Activated T-helper 1 cell treated with anti-CD3 and anti-CD28 coated beads, Interleukin-12 subunit alpha, Interleukin-12 subunit beta, Interleukin-2, Interleukin-4 antibody, amounts not matched to agents 30 ng/mL and 10 ng/mL and 1 ng/mL, durations not matched to agents 14 hours and 24 hours and 36 hours (primary cell): ENCODE measurements around the gene GPR61. TPM values are rescaled to one million over a fixed set of nuclear protein-coding genes. Genes with fewer than 3 reads are reported as not detected.
A peak's percentile ranks its signal among the peaks of the same experiment; 100 is the strongest.

Experiments used
- DNase-seq: peaks from one replicate; pipeline ENCODE4 v3.0.0; 2021; ENCODE audit warnings: low spot score
- H3K27ac Mint-ChIP-seq: one replicate; pipeline ENCODE4 v1.8.0; 2021; ENCODE audit warnings: mild to moderate bottlenecking, mixed read lengths
- H3K27me3 Mint-ChIP-seq: one replicate; pipeline ENCODE4 v1.8.0; 2022; ENCODE audit warnings: mild to moderate bottlenecking, moderate library complexity, mixed read lengths; ENCODE audit not compliant: insufficient read depth
- H3K36me3 Mint-ChIP-seq: one replicate; pipeline ENCODE4 v1.8.0; 2021; ENCODE audit warnings: low read depth, mixed read lengths
- H3K4me1 Mint-ChIP-seq: one replicate; pipeline ENCODE4 v1.8.0; 2021; ENCODE audit warnings: low read depth, mixed read lengths
- H3K4me3 Mint-ChIP-seq: one replicate; pipeline ENCODE4 v1.8.0; 2021; ENCODE audit warnings: mild to moderate bottlenecking, moderate library complexity, mixed read lengths
- H3K9me3 Mint-ChIP-seq: one replicate; pipeline ENCODE4 v1.8.0; 2021; ENCODE audit warnings: mixed read lengths
- intact Hi-C: fragments of 100-400 bp; cut with micrococcal nuclease; formaldehyde crosslinking; loops from one replicate; pipeline ENCODE4 v1.15.1; 2024
- total RNA-seq: library from RNA; stranded (reverse); gene quantifications from 2 replicates; pipeline ENCODE4 v1.2.3, GENCODE V29; 2022

GPR61 gene
- total RNA-seq, 1 donor from 2014 or later, result not detected

DNA sequence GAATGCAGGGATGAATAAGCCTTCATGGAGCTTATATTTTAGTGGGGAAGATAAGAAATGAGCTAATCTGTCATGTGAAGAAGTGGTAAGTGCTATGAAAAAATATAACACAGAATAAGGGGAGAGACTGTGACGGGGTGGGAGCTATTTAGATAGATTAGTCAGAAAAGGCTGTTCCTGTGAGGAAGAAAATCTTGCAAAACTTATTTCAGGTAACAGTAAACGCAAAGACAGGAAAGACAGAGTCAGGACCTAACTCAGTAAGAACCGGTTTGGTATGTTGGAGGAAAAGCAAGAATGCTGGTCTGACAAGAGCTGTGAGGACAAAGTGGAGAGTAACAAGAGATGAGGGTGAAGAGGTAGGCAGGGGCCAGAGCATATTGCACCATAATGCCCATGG, 30.7 kb downstream of the GPR61 start:
- no peaks in the 10 kb centered on the region for H3K27me3 Mint-ChIP-seq
- DNase-seq, result no peak
- H3K4me3 Mint-ChIP-seq, result no peak overlapping the region
- peaks cover 2% of the 10 kb centered on the region for H3K36me3 Mint-ChIP-seq
- no peaks in the 10 kb centered on the region for H3K9me3 Mint-ChIP-seq
- H3K4me1 Mint-ChIP-seq, result peaks cover 28% of the 10 kb centered on the region
- intact Hi-C loops, result no loop called here
- no peak overlapping the region for H3K27ac Mint-ChIP-seq

DNA sequence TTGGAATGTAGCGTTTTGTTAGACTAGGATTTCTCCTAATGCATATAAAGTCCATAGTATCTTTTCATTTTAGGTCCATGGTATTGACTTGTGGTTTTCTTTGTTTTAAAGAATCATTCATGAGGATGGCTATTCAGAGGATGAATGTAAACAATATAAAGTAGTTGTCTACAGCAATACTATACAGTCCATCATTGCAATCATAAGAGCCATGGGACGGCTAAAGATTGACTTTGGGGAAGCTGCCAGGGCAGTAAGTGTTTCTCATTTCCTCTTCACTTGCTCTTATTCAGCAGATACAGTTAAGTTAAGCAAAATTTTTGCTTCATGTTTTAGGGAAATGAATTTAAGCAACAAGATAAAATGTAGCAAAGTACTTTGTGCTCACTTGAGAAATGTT, 34.1 kb downstream of the GPR61 start:
- Mint-ChIP-seq H3K4me1 (peaks cover 12% of the 10 kb centered on the region), H3K36me3 (peaks cover 12% of the 10 kb centered on the region)
- intact Hi-C loops, result no loop called here

DNA sequence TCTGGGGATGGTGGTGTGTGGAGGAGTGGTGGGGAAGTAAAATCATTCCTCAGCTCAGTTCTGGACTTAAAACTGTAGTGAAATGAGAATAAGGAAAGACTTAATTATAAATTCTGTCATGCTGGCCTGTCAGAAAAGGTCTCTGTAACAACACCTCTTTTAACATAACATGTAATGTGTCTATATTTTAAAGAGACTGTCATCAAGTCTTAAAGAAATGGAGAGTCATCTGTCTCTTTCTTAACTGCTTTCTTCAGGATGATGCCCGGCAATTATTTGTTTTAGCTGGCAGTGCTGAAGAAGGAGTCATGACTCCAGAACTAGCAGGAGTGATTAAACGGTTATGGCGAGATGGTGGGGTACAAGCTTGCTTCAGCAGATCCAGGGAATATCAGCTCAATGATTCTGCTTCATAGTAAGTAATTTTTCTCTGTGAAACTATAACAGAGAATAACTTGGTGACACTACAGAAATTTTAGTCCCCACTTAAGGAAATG, 39.3 kb downstream of the GPR61 start:
- no peak overlapping the region for H3K4me3 Mint-ChIP-seq
- H3K36me3 Mint-ChIP-seq, result peaks cover 39% of the 10 kb centered on the region
- H3K4me1 Mint-ChIP-seq, result peaks cover 6% of the 10 kb centered on the region
- no peaks in the 10 kb centered on the region for H3K27me3 Mint-ChIP-seq
- no peak for DNase-seq
- intact Hi-C loops, result no loop called here
- H3K27ac Mint-ChIP-seq, result peak overlapping the region; percentile 44
- no peaks in the 10 kb centered on the region for H3K9me3 Mint-ChIP-seq

More for the DNA sequence above, 34.1 kb downstream of the GPR61 start:
- DNase-seq, result no peak
- no peak overlapping the region for H3K4me3 Mint-ChIP-seq
- H3K27ac Mint-ChIP-seq, result peak overlapping the region; percentile 21
- H3K9me3 Mint-ChIP-seq, result no peaks in the 10 kb centered on the region
- no peaks in the 10 kb centered on the region for H3K27me3 Mint-ChIP-seq

DNA sequence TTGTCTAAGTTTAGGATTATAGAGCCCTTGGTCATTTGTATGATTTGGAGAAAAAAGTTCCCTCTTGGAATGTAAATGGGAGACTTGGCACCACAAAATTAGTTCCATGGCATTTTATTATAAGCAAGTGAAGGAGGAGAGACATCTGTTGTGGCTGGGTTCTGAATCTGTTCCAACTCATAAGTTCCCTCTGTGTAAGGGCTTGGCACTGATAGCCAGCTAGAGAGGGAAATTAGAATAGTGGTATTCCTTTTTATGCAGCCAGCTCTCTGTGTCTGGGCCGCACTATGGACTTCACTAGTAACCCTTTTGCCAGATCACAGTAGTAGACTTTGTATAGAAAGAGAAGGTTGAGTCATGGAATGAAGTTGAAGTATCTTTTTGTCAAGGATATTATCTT, 39.8 kb downstream of the GPR61 start:
- peaks cover 43% of the 10 kb centered on the region for H3K36me3 Mint-ChIP-seq
- intact Hi-C loops, result no loop called here

DNA sequence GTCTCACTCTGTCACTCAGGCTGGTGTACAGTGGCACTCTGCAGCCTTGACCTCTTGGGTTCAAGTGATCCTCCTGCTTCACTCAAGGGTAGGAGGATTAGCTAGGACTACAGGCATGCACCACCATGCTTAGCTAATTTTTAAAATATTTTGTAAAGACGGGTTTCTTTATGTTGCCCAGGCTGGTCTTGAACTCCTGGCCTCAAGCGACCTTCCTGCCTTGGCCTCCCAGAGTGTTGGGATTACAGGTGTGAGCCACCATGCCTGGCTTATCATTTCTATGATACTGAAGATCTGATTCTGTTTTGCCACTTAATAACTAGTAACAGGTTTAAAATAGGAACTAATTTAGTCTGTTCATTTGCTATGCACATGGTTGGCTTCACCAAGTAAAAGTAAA, 42.3 kb downstream of the GPR61 start:
- Mint-ChIP-seq H3K27ac (no peak overlapping the region), H3K4me3 (no peak overlapping the region), H3K9me3 (no peaks in the 10 kb centered on the region), H3K27me3 (no peaks in the 10 kb centered on the region), H3K36me3 (peaks cover 54% of the 10 kb centered on the region), H3K4me1 (peaks cover 6% of the 10 kb centered on the region)
- no peak for DNase-seq
- intact Hi-C loops, result no loop called here

More for the DNA sequence above, 39.8 kb downstream of the GPR61 start:
- Mint-ChIP-seq H3K4me1 (peaks cover 6% of the 10 kb centered on the region), H3K27ac (no peak overlapping the region), H3K4me3 (no peak overlapping the region), H3K9me3 (no peaks in the 10 kb centered on the region), H3K27me3 (no peaks in the 10 kb centered on the region)
- DNase-seq, result no peak

GRCh38 chr1:109584766-109585165, 45.1 kb downstream of the GPR61 start:
- intact Hi-C loops, result no loop called here
- H3K4me1 Mint-ChIP-seq, result peaks cover 7% of the 10 kb centered on the region
- peaks cover 62% of the 10 kb centered on the region for H3K36me3 Mint-ChIP-seq
- H3K9me3 Mint-ChIP-seq, result no peaks in the 10 kb centered on the region
- no peak overlapping the region for H3K27ac Mint-ChIP-seq
- DNase-seq, result no peak
- no peaks in the 10 kb centered on the region for H3K27me3 Mint-ChIP-seq
- H3K4me3 Mint-ChIP-seq, result no peak overlapping the region

- peaks cover 58% of the 10 kb centered on the region for H3K36me3 Mint-ChIP-seq
- no peak for DNase-seq
- H3K4me1 Mint-ChIP-seq, result peaks cover 7% of the 10 kb centered on the region
- no peaks in the 10 kb centered on the region for H3K9me3 Mint-ChIP-seq
- no peak overlapping the region for H3K4me3 Mint-ChIP-seq
- intact Hi-C loops, result no loop called here
- H3K27me3 Mint-ChIP-seq, result no peaks in the 10 kb centered on the region
- H3K27ac Mint-ChIP-seq, result no peak overlapping the region
Observed at GRCh38 chr1:109586055-109586454, 46.4 kb downstream of the GPR61 start.

GRCh38 chr1:109589177-109589576, 49.5 kb downstream of the GPR61 start:
- Mint-ChIP-seq H3K4me3 (no peak overlapping the region), H3K4me1 (peaks cover 7% of the 10 kb centered on the region), H3K36me3 (peaks cover 58% of the 10 kb centered on the region)

GRCh38 chr1:109589679-109590078, 50.0 kb downstream of the GPR61 start:
- no peaks in the 10 kb centered on the region for H3K27me3 Mint-ChIP-seq
- no peaks in the 10 kb centered on the region for H3K9me3 Mint-ChIP-seq
- no peak for DNase-seq
- peaks cover 7% of the 10 kb centered on the region for H3K4me1 Mint-ChIP-seq
- intact Hi-C loops, result no loop called here
- no peak overlapping the region for H3K27ac Mint-ChIP-seq
- peaks cover 55% of the 10 kb centered on the region for H3K36me3 Mint-ChIP-seq
- no peak overlapping the region for H3K4me3 Mint-ChIP-seq

More at GRCh38 chr1:109589177-109589576, 49.5 kb downstream of the GPR61 start:
- no peaks in the 10 kb centered on the region for H3K27me3 Mint-ChIP-seq
- no peaks in the 10 kb centered on the region for H3K9me3 Mint-ChIP-seq
- intact Hi-C loops, result no loop called here
- H3K27ac Mint-ChIP-seq, result peak overlapping the region; percentile 32
- no peak for DNase-seq

DNA sequence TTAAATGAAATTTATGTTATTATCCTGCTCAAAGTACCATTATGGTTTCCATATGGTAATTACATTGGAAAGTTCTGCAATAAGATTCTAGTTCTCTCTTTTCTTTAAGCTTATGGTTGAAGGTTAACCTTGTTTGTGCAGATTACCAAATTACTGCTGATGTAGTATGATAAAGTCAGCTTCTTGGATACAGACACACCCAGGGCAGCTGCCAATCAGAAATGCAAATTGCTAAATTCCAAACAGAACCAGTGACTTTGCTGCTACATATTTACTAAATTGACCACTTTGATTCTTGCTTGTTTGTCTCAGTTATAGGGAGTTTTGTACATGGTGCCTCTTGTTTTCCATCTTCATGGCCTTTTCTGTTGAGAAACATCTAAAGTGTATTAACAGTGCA, 53.2 kb downstream of the GPR61 start:
- intact Hi-C loops, result no loop called here
- no peak for DNase-seq
- H3K27me3 Mint-ChIP-seq, result no peaks in the 10 kb centered on the region
- H3K36me3 Mint-ChIP-seq, result peaks cover 41% of the 10 kb centered on the region
- no peak overlapping the region for H3K27ac Mint-ChIP-seq
- no peak overlapping the region for H3K4me3 Mint-ChIP-seq
- H3K4me1 Mint-ChIP-seq, result peaks cover 7% of the 10 kb centered on the region
- no peaks in the 10 kb centered on the region for H3K9me3 Mint-ChIP-seq

DNA sequence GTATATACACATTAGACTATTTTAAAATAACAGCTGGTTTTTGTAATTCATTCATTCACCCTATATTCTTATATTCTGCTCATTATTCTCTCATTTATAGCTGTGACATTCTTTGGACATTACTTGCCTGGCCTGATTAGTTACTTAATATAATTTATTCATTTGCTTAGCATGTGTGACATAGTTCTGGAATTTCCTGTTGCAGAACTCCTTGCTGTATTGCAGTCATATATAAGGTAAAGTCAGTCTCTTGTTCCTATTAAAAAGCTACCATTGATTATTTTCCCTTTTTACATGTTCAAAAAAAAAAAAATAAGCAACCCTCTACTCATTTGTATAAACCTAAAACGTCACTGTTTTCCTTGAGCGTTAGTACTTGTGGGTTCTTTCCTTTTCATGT, 55.9 kb downstream of the GPR61 start:
- no peak for DNase-seq
- Mint-ChIP-seq H3K27me3 (no peaks in the 10 kb centered on the region), H3K4me1 (no peaks in the 10 kb centered on the region), H3K27ac (no peak overlapping the region), H3K36me3 (peaks cover 32% of the 10 kb centered on the region), H3K4me3 (no peak overlapping the region), H3K9me3 (no peaks in the 10 kb centered on the region)
- intact Hi-C loops, result no loop called here

Other genes with a start within 250 kb of the GPR61 start
- not detected in 2 replicates for gene MYBPHL, start 232.9 kb upstream of the GPR61 start, total RNA-seq
- 1.4 and 1.5 TPM in 2 replicates for gene SORT1, start 142.0 kb upstream of the GPR61 start, total RNA-seq
- 241 and 283 TPM in 2 replicates for gene PSMA5, start 113.4 kb upstream of the GPR61 start, total RNA-seq
- not detected in 2 replicates for gene SYPL2, start 73.3 kb upstream of the GPR61 start, total RNA-seq
- gene ATXN7L2, start 56.0 kb upstream of the GPR61 start, total RNA-seq, result 17.4 and 18.0 TPM in 2 replicates
- 12.6 and 13.4 TPM in 2 replicates for gene CYB561D1, start 45.8 kb upstream of the GPR61 start, total RNA-seq
- gene AMIGO1, start 30.1 kb upstream of the GPR61 start, total RNA-seq, result 1.2 TPM in 2 replicates
- 8.4 and 8.9 TPM in 2 replicates for gene GNAI3, start 8.7 kb downstream of the GPR61 start, total RNA-seq
- gene GNAT2, start 79.7 kb downstream of the GPR61 start, total RNA-seq, result 0.44 and 1.2 TPM in 2 replicates
- 92.4 and 100 TPM in 2 replicates for gene AMPD2, start 80.0 kb downstream of the GPR61 start, total RNA-seq
- gene GSTM4, start 116.2 kb downstream of the GPR61 start, total RNA-seq, result 6.5 and 8.9 TPM in 2 replicates
- 19.0 and 19.2 TPM in 2 replicates for gene GSTM2, start 128.2 kb downstream of the GPR61 start, total RNA-seq
- gene GSTM1, start 147.9 kb downstream of the GPR61 start, total RNA-seq, result 77.4 and 86.4 TPM in 2 replicates
- gene GSTM5, start 172.4 kb downstream of the GPR61 start, total RNA-seq, result 0.08 TPM in 1 of 2 replicates, not detected in the other
- 10.1 and 11.0 TPM in 2 replicates for gene GSTM3, start 201.2 kb downstream of the GPR61 start, total RNA-seq
- gene EPS8L3, start 224.1 kb downstream of the GPR61 start, total RNA-seq, result not detected in 2 replicates